ENCODE measurements around the gene FAM78B.

FAM78B gene

GRCh38 chr1:166166698-166167571, at the start of gene FAM78B:
Gene FAM78B, minus strand, starts transcription at chr1:166167001. Its CDS starts 753 bp downstream, at chr1:166166248.
- peak; percentile 70 for DNase-seq

DNA sequence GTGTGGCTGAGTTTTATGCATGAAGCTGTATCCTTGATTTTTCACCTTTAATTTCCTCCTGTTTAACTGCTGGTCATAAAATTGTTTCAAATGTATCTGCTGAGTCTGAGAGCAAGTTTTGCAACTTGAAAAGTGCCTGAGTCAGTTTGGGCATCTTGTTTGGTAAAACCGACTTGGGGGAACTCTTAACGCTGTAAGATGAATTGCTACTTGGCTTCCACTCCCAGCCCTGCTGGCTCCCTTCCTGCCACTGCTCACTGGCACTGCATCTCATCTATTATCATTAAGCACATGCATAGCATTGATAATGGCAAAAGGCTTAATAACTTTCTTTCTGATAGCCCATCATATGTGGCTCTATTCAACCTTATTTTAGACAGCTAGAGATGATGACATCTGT, 35.7 kb upstream of the FAM78B start:
- no peak for DNase-seq

- DNase-seq = no peak
Observed at GRCh38 chr1:166200743-166201142, 33.9 kb upstream of the FAM78B start.

GRCh38 chr1:166197597-166197996, 30.8 kb upstream of the FAM78B start:
- no peak for DNase-seq

GRCh38 chr1:166197141-166197540, 30.3 kb upstream of the FAM78B start:
- DNase-seq = no peak

GRCh38 chr1:166193057-166193698, 26.4 kb upstream of the FAM78B start:
- no peak for DNase-seq

DNA sequence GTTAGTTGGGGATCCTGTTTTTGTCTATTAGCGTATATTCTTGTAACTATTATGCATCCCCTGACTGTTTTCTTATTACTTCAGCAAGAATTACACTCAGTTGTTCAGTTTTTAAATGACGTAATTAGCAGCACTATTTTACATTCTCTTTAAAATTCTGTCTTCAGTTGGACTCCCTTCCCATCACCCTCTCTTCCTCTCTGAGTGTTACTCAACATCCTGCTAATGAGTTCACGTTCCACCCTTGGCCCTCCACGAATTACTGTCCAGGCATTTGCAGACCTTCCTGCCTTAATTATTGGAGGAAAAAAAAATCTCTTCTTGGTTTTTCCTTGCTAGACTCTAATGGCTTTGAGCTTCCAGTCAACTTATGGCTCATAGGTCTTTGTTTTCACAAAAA, 23.6 kb upstream of the FAM78B start:
- DNase-seq = no peak

DNA sequence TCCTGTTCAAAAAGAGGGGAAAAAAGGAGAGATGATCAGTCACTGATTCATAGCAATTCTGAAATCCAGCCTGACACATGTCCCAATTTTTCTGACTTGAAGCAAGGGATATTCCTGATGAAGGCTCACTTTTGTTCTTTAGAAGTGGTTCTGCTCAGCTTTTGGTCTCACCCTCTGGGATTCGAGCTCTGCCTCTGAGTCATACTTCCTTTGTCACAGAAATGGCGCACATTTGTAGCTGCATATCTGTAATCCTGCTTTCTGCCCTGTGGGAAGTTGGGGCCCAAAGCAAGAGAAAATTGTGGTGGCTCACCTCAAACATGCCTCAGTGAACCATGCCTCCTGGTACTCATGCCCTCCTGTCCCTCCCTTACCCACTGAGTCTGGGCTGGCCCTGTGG, 22.3 kb upstream of the FAM78B start:
- no peak for DNase-seq

GRCh38 chr1:166185526-166185925, 18.7 kb upstream of the FAM78B start:
- DNase-seq = no peak

- no peak for DNase-seq
Observed at GRCh38 chr1:166184897-166185296, 18.1 kb upstream of the FAM78B start.

GRCh38 chr1:166184012-166184411, 17.2 kb upstream of the FAM78B start:
- DNase-seq = no peak

GRCh38 chr1:166182281-166182680, 15.5 kb upstream of the FAM78B start:
- DNase-seq = no peak

GRCh38 chr1:166176416-166176815, 9.6 kb upstream of the FAM78B start:
- no peak for DNase-seq

GRCh38 chr1:166175032-166175431, 8.2 kb upstream of the FAM78B start:
- DNase-seq = no peak

- DNase-seq = no peak
Observed at GRCh38 chr1:166174108-166174507, 7.3 kb upstream of the FAM78B start.

- DNase-seq = no peak
Observed at GRCh38 chr1:166172106-166172505, 5.3 kb upstream of the FAM78B start.

- no peak for DNase-seq
Observed at GRCh38 chr1:166170726-166171125, 3.9 kb upstream of the FAM78B start.

- DNase-seq = no peak
Observed at GRCh38 chr1:166170075-166170474, 3.3 kb upstream of the FAM78B start.

DNA sequence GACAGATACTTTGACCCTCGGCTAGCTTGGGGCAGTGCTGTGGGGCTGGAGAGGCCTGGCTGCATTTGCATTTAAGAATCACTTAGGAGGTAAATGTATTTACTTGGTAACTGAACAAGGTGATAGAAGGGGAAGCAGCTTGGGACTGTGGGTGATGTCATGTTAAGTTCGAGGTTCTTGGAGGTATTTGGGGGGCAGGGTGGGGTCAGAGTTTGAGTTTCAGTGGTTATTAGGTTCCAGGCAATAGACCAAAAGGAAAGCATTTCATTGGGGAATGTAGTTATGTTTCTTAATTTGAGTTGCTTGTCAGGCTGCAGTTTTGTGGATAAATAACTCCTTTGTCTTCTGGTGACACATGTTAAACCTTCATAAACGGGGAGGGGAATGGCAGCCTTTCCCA, 2.4 kb upstream of the FAM78B start:
- no peak for DNase-seq

GRCh38 chr1:166167572-166167925, 748 bp upstream of the FAM78B start:
- peak; percentile 70 for DNase-seq

DNA sequence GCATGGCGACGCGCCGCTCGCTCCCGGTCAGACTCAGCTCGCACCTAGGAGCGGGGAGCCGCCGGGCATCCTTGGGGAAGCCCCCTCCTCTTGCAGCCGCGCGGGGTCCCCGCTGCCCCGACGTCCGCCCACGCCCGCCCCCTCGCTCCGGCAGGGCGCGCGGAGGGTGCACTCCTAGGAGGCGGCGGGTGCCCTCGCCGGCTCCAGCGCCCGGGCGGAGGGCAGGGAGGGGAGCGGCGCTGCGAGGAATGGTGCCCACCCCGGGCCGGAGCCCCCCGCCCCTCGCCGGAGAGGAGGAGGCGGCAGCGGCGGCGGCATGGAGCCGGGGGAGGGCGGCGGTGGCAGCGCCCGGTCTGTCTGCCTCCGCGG, 488 bp downstream of the FAM78B start:
- DNase-seq = no peak

DNA sequence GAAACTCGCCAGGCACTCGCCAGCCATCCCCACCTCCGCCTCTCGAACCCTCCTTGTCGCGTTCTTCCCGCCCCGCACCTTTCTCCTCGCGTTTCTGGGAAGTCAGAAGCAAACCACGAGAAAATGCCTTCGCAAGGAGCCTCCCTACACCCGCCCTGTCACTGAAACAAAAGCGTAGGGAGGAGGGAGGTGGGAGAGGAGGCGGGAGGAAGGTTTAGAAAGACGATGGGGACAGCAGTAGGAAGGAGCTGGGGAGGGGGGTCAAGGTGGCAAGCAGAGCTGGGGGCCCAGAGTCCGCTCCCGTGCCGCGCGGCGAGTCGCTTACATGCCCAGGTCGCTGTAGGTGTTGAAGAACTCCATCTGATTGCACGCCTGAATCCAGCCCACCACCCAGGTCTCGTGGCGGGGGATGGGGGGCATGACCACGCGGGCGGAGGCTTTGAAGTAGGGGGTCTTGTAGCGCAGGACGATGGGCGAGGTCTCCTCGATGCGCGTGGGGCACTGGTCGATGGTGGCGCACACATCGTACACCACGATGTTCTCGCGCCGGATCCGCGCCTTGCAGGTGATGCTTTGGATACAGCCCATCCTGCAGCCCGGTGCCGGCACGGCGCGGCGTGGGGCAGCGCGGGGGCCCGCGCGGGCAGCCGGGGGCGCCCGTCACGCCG, 1.0 kb downstream of the FAM78B start:
- DNase-seq = no peak

GRCh38 chr1:166164995-166165660, 1.7 kb downstream of the FAM78B start:
- no peak for DNase-seq

DNA sequence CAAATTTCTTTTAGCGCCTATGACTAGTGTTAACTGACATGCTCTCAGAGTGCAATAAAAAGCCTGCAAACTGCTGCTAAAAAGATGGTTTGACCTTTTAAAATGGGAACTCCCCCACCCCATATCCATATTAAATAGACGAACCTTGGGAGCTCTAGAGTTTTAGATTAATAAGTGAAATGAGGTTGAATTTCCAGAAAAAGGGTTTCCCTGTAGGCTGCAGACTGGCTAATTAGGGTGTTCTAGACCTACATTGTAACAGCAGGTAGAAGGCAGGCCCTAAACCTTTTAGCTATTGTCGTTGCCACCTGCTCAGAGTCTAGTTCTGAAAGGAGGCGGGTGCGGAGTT, 2.2 kb downstream of the FAM78B start:
- no peak for DNase-seq
